ENCODE results near the gene CEP164.

DNA sequence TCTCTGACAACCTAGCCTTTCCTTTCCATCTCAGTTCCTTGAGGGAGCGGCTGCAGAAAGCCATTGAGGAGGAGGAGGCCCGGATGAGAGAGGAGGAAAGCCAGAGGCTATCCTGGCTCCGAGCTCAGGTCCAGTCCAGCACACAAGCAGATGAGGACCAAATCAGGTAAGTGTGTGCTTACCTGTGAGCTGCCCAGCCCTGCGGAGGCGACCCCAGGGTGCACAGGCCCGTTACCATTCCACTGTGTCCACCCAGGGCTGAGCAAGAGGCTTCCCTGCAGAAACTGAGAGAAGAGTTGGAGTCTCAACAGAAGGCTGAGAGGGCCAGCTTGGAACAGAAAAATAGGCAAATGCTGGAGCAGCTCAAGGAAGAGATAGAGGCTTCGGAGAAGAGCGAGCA, 63.1 kb downstream of the CEP164 start:
- TF ChIP-seq POLR2A (IDR thresholded peaks at IDR 0.05; ENCODE audit: low read depth, low read length) (no peak), TAF1 (IDR thresholded peaks at IDR 0.05; ENCODE audit: low read depth, low read length) (no peak)

Measured in GM12891 (cell line).